Epithelial cell of proximal tubule (primary cell): ENCODE measurements around the gene PRDX2. TPM values are rescaled to one million over a fixed set of nuclear protein-coding genes. Genes with fewer than 3 reads are reported as not detected.

Source experiments
- DNase-seq: peaks from one replicate; pipeline ENCODE4 v3.0.0-alpha.2; 2011; ENCODE audit warnings: low read depth
- H3K4me3 ChIP-seq: 2 replicates; pipeline ENCODE4 v1.5.1; 2011; ENCODE audit warnings: low read depth, mild to moderate bottlenecking, low read length
- CTCF ChIP-seq: conservative IDR thresholded peaks from 2 replicates; pipeline ENCODE4 v1.5.1; 2012; ENCODE audit warnings: low read depth, mild to moderate bottlenecking, low read length
- total RNA-seq: library from RNA; depleted of rRNA; stranded (reverse); fragments of >200 nt; gene quantifications from 2 replicates; pipeline ENCODE4 v1.2.3, GENCODE V29; 2015

Gene PRDX2
- total RNA-seq, 1 donor from 2014 or later: 571 TPM

- TF ChIP-seq CTCF: no peak
- no peak for DNase-seq
- H3K4me3 ChIP-seq: no peak overlapping the region
Measured at GRCh38 chr19:12756150-12756883, 45.3 kb downstream of the PRDX2 start.

GRCh38 chr19:12754465-12755196 lies 47.0 kb downstream of the PRDX2 start:
- no peak overlapping the region for H3K4me3 ChIP-seq
- DNase-seq: no peak
- no peak for TF ChIP-seq CTCF

GRCh38 chr19:12752056-12752781 lies 49.4 kb downstream of the PRDX2 start:
- H3K4me3 ChIP-seq: no peak overlapping the region
- DNase-seq: no peak
- TF ChIP-seq CTCF: no peak

- no peak within 1 kb of the TSS for H3K4me3 ChIP-seq
- DNase-seq: no peak
- no peak for TF ChIP-seq CTCF
Measured at GRCh38 chr19:12751635-12752034, 50.0 kb downstream of the PRDX2 start, which contains the start of gene BEST2. BEST2 (plus strand) TSS chr19:12751791; CDS start chr19:12752593, 802 bp downstream.

- no peak for TF ChIP-seq CTCF
- no peak overlapping the region for H3K4me3 ChIP-seq
- no peak for DNase-seq
Measured at GRCh38 chr19:12750851-12751250, 50.7 kb downstream of the PRDX2 start.

- peak overlapping the region; percentile 16 for H3K4me3 ChIP-seq
- TF ChIP-seq CTCF: no peak
- DNase-seq: no peak
Measured at GRCh38 chr19:12749938-12750521, 51.6 kb downstream of the PRDX2 start.
